Suprapubic skin (tissue), 3 donors: Measurements from ENCODE around the gene TUBG2.

ENCODE experiments used
- CTCF ChIP-seq, 2 donors: fragments of 200-600 bp in 1 of 2; fragments of 450-650 bp in 1 of 2; sonication (generic) in 1 of 2; IDR thresholded peaks; one replicate each; pipeline ENCODE4 v1.5.1; 2016 to 2019; ENCODE audit warnings: antibody characterized with exemption in 2 of 2, mild to moderate bottlenecking in 1 of 2, moderate library complexity in 1 of 2
- POLR2AphosphoS5 ChIP-seq, 3 donors: sonication (generic); formaldehyde crosslinking; IDR thresholded peaks; one replicate each; pipeline ENCODE4 v1.6.1; 2017; ENCODE audit warnings: antibody characterized with exemption in 3 of 3

GRCh38 chr17:42706732-42707131 is 47.6 kb downstream of the TUBG2 start:
- TF ChIP-seq CTCF (IDR thresholded peaks at IDR 0.05): no peak
- no peak for TF ChIP-seq POLR2AphosphoS5 (IDR thresholded peaks at IDR 0.05)
